ENCODE results near the gene TGM2.

The TGM2 gene

DNA sequence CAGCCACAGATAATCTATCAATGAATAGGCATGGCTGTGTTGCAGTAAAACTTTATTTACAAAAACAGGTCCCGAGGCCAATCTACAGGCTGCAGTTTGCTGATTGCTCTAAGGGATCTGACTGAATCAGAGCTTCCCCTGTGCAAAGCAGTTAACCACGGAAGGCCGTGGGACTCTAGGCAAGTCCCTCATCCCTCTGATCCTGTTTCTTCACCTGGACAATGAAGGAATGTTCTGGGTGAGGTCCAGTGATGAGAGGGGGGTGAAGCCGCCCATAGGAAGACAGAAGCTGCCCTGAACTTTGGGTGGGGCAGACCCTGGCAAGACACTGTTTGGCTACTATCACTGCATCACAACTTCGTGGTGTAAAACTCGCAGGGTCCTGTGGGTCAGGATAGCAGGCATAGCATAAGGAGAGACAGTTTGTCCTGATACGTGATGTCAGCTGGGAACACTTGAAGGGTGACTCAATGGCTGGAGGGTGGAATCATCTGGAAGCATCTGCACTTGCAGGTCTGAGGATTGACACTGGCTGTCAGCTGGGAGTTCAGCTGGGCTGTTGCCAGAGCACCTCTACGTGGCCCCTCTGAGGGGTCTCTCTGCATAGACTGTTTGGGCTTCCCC is 33.3 kb upstream of the TGM2 start:
- no peak for FAIRE-seq

DNA sequence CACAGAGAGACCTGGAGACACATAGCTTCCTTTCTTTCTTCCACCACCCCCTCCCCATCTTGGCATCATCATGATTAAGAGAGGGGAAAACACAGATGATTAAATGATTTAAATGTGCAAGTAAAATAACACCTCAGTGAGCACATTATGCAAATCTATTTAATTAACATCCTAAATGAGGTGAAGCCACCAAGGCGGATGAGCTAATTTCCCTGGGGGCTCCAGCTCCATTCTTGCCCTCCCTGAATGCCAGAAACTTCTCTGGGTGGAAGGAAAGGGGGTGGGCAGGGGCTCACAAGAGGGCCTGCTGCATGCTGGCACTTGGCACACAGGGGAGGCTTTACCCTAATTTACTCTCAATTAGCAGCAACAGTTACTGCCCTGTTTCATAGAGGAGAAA is 32.5 kb upstream of the TGM2 start:
- no peak for FAIRE-seq

DNA sequence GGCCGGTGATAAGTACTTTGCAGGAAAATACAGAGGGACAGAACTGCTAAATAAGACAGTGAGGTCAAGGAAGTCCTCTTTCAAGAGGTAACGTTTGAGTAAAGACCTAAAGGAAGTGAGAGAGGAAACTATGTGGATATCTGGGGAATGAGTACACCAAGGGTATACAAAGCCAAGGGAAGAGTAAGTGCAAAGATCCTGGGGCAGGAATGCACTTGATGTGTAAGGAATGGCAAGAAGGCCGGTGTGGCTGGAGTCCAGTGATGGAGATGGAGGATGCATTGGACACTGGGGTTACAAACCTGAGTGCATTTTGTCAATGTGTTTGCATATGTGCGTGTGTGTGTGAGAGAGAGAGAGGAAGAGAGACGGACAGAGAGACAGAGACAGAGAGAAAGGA is 32.1 kb upstream of the TGM2 start:
- FAIRE-seq, result no peak

DNA sequence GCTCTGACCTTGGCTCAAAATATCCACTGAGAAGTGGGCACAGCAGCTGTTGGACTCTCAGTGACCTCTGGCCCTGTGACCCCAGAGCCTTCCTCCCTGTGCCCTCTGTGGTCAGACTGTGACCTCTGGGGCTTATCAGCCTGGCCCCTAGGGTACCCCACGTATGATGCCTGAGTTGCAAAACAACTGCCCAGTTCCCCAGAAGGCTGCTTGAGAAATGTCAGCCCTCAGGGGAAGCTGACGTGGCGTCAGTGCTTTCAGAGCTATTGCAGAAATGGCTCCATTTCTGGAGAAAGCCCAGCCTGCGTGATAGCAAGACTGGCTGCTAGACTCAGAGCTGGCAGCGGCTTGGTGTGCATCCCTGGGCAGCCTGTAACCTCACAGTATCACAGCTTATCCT is 31.5 kb upstream of the TGM2 start:
- FAIRE-seq, result no peak

DNA sequence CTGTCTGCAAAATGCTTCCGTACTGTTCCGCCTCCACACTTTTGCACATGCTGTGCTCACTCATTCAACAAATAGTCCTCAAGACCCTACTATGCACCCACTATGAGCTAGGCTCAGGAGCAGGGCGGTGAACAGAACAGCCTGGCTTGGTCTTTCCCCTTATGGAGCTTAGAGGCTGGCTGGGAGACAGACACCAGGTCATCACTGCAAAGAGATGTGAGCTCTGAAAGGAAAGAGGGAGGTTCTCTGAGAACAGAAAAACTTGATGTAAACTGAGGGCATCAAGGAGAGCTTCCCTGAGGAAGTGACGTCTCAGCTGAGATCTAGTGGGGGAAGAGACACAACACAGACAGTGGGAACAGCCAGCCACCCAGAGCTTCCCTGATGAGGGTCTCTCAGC is 31.0 kb upstream of the TGM2 start:
- FAIRE-seq, result no peak

DNA sequence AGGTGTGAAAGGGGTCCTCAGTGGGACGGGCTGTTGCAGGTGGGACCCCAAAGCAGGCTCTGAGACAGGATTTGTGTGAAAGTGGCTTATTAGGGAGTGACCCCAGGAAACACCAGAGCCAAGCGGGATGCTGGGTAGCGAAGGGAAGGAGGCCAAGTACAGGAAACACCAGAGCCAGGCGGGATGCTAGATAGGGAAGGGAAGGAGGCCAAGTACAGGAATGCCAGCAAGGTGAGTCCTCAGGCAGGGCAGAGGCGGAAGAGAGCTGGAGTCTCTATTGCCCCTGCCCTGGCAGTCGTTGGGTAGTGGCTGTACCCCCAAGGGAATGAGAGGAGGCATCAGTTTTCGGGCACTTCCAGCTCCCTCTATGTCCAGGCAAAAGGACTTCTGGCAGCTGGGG is 30.5 kb upstream of the TGM2 start:
- no peak for FAIRE-seq

DNA sequence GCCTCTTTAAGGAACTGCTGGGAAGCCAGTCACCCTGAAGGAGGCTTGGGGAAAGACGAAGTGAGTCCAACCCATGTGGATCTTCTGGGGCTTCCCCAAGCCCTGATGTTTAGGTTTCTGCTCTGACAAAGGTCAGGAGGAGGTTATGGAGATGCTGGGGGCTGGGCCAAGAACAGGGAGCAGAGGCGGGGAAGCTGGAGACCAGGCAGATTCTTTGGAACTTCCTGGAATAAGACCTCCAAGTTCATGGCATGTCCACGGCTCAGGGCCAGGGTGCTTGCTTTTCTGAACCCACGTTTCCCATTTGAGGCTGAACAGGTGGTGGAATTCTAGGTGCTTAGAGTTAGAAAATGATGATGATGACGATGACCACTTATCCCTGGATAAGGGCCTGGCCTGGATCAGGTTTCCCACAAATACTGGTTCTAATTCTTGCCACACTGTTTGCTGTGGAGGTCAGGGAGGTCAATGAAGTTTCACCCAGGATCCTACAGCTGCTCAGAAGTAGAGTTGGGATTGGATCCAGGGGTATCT is 30.0 kb upstream of the TGM2 start:
- FAIRE-seq, result no peak

DNA sequence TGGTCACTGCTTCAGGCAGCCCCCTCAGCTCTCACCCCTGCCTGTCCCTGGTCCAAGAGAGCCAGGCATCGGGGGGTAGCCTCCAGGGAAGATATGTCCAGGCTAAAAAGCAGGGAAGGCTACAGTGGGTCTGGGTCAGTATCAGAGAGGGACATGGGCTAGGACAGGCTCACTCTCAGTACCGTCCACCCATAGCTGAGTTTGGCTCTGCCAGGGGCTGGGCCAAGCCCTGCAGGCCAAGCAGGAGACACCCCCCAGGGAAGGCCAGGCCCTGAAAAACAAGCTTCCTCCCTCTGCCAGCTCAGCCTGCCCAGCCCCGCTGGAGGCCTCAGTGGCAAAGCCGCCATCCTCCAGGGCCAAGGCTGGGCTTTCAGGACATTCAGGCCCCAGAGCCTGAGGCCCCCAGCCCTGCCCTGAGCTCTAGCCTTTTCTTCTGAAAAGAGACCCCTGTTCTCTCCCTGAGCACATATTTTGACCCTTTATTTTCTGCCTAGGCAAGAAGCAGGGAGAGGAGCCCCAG is 28.6 kb upstream of the TGM2 start:
- FAIRE-seq, result no peak

DNA sequence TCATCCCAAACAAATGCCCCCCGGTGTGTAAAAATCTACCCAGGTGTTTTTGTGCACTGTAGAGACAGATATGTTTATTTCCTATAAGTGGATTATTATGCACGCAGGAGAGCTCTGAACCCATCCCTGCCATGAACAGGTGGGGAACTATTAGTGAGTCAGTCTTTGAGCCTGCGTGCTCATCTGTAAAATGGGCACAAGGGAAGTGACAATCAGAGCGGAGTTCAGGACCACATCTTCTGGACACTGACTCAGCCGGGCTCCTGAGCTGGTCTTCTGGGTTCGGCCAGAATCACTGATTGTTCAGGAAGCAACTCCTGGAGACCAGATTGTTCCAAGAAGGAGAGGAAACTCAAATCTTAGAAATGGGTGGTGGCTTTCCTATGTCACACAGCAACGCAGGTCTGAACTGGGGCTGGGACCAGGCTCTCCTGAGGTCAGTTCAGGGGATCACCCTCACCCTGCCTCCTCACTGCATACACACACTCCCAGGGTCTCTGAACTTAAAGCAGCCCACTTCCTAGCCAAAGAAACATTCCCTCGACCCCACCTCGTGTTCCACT is 27.3 kb upstream of the TGM2 start:
- no peak for FAIRE-seq

DNA sequence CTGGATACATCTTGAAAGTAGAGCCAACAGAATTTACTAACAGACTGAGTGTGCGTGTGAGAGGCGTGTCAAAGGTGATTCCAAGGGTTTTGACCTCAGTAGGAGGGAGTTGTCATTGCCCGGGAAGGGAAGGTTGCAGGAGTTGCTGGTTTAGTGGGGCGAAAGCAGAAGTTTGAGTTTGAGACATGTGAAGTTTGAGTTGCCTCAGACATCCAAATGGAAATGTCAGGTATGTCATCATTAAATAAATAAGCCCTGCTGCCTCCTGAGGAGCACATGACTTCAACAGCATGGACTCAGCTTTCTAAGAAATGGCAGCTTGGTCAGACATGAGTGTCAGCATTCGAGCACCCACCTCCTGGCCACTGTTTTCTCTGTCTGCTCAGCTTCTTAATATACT is 26.6 kb upstream of the TGM2 start:
- FAIRE-seq, result no peak

DNA sequence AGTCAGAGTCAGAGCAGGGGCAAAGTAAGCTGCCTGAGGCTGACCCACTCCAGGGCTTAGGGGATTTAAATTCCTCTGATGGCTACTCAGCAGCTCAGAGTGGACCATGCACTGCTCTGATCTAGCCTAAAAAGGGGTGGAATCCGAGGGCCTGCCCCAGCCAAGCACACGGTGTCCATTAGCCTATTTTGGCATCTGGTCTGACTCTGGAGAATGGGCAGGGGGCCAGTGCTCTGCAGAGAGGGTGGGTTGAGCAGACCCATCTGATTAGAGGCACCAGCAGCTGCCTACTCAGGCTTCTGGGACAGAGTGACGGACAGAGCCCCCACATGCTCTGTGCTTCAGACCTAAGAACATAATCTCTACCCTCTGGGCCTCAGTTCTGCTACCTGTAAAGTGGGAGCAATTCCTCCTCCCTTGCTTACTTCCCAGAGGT is 25.9 kb upstream of the TGM2 start:
- no peak for FAIRE-seq

DNA sequence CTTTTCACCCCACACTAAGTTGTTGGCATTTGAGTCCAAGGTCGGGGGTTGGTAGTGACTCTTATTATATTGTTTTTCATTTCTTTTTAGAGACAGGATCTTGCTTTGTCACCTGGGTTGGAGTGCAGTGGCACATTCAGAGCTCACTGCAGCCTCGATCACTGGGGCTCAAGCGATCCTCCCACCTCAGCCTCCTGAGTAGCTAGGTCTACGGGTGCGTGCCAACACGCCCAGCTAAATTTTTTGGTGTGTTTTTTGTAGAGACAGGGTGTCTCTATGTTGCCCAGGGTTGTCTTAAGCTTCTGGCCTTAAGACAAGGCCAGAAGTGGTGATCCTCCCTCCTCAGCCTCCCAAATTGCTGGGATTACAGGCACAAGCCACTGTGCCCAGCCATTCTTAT is 25.1 kb upstream of the TGM2 start:
- no peak for FAIRE-seq

DNA sequence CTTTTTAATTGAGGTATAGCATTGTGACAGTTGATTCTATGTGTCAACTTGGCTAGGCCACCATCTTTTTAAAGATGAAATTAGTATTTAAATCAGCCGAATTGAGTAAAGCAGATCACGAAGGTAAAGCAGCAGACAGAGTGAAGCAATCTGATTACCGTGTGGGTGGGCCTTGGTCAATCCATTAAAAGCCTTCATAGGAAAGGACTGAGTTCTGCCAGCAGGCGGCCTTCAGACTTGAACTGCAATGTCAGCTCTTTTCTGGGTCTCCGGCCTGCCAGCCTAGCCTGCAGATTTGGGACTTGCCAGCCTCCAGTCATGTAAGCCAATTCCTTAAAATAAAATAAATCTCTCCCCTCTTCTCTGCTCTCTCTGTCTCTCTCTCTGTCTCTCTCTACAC is 22.4 kb upstream of the TGM2 start:
- no peak for FAIRE-seq

DNA sequence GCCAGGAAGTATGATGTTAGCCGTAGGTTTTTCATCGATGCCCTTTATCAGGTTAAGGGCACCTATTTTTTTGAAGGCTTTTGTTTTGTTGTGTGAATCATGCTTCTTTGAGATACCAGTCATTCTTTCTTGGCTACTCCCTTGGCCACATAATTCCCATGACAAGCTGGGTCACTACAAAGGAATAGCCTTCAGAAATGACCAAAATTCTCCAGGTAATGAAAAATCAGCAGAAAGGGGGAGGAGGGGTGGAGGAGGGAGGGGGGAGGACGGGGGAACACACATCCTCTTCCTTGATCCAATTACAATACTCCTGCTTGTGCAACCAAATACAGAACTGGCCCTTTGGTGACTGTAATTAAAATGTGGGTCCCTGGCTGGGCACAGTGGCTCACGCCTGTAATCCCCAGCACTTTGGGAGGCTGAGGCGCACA is 21.7 kb upstream of the TGM2 start:
- no peak for FAIRE-seq

DNA sequence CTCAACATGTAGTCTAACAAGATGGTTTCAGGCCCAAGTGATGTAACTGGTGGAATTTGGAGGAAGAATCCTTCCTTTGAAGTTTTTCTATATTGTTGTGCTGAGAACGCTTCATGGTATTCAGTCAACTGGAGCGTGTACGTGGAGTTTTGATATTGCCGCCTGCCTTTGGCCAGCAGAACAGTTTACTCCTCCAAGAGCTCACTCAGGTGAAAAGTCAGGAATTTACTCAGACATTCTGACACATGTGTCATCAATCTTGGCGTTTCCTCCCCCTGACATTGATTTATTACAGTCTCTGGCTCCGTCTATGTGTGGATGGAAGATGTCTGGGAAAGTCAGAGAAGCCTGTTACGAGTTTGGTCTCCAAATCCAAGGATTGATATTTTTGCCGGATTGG is 19.0 kb upstream of the TGM2 start:
- FAIRE-seq, result no peak

DNA sequence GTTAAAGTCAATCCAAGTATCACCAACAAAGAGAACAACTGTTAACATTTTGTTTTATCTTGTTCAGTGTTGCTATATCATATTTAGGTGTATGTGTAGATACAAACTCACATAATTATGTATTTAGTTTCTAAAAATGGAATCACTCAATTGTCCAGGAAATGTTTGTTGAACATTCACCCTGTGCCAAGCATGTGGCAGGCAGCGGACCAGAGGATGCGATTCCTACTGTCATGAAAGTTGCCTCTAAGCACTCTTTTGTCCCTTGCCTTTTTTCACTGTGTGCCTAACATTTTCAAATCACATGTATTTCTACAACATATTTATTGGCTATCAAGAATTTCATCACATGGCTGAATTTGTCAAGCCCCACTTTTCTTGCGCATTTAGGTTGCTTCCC is 16.9 kb upstream of the TGM2 start:
- FAIRE-seq, result no peak

DNA sequence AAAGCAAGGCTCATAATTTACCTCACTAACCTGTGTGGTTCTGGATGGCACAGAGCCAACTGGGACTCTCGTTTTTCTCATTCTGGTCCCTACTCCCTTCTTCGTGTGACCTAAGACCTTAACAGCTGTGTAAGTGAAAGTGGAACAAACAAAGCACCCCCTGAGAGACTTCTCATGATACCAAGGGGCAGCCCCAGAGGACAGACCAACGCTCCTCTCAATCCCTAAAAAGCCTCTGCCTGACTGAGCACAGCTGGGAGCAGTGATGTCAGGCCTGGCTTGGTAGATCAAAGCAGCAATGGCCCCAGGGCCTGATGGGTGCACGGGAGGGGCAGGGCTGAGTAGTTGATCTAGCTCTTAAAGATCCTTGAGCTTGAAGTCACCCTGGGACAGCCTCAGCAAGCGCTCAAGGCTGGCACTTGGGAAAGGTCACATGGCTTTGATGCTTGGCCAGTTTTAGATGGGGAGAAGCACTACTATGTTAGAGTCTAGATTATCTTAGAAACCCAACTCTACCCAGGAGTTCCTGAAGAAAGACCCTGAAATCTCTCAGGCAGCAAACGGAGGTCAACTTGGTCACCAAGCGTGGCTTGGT is 16.2 kb upstream of the TGM2 start:
- FAIRE-seq, result no peak

DNA sequence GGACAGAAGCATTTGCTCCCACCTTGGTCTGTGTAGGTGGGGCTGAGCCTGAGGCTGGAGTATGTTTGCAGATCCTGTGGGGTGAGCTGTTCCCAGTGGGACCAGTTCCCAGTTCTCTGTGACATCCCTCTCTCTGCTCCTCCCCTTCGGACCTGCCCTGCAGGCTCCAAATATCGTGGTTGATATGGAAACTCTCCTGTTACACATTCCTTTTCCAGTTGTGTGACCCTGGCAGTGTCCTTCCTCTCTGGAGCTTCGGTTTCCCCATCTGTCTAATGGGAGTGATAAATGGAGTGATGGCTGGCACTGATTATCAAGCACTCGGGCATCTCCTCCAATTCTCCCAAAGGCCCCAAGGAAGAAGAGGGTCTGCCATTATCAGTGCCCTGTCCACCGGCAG is 15.7 kb upstream of the TGM2 start:
- FAIRE-seq, result no peak

DNA sequence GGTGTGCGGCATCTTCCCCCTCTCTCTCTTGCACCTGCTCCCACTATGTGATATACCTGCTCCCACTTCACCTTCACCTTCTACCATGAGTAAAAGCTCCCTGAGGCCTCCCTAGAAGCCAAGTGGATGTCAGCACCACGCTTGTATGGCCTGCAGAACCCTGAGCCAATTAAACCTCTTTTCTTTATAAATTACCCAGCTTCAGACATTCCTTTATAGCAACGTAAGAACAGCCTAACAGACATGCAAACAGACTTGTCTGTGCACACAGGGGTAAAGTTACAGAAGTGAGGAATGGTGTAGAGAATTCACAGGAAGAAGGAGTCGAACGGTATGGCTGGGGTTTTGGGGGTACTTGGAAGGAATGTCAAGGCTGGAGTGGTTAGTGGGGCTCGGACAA is 14.8 kb upstream of the TGM2 start:
- no peak for FAIRE-seq

DNA sequence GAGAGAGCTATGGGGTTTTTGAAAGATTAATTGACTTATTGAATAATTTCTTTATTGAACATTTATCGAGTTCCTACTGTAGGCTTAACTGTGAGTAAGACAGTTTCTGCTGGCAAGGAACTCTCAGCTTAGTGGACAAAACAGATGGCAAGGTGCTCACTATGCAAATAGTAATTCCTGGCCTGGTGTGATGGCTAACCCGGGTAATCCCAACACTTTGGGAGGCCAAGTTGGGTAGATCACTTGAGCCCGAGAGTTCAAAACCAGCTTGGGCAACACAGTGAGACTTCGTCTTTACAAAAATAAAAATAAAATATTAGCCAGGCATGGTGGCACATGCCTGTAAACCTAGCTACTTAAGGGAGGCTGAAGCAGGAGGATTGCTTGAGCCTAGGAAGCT is 13.5 kb upstream of the TGM2 start:
- no peak for FAIRE-seq

DNA sequence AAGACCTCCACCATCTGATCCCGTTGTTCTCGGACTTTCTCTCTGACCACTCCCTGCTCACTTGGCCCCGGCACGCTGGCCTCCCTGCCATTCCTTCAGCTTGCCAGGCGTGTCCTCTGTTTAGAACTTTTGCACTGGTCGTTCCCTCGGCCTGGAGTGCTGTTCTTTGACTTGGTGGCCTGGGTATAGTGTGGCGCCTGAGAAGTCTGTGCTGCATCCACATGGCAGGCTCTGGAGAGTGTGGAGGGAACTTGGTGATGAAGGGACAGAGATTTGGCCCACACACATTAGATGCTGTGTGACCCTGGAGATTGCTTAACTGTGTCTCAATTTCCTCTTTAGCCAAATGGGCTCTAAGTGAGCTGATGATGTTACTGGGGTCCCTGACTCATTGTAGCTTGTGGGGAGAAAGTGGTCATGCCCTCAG is 13.0 kb upstream of the TGM2 start:
- no peak for FAIRE-seq

DNA sequence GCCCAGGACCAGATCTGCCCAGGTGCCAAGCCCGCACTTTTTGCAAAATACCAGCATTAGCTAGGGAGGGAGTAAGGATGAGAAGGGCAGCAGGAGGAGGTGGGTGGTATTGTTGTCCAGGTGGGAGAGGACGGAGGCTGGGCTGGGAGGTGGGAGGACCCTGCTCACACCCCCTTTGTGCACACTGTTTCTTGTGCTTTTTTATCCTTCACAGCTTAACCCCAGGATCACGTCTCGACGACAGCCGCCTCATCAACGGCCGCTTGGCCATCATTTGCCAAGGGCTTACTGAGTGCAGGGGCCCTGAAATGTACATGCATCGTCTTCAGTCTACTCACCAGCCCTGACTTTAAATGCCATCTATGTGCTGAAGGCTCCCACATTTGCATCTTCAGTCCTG is 12.1 kb upstream of the TGM2 start:
- no peak for FAIRE-seq

DNA sequence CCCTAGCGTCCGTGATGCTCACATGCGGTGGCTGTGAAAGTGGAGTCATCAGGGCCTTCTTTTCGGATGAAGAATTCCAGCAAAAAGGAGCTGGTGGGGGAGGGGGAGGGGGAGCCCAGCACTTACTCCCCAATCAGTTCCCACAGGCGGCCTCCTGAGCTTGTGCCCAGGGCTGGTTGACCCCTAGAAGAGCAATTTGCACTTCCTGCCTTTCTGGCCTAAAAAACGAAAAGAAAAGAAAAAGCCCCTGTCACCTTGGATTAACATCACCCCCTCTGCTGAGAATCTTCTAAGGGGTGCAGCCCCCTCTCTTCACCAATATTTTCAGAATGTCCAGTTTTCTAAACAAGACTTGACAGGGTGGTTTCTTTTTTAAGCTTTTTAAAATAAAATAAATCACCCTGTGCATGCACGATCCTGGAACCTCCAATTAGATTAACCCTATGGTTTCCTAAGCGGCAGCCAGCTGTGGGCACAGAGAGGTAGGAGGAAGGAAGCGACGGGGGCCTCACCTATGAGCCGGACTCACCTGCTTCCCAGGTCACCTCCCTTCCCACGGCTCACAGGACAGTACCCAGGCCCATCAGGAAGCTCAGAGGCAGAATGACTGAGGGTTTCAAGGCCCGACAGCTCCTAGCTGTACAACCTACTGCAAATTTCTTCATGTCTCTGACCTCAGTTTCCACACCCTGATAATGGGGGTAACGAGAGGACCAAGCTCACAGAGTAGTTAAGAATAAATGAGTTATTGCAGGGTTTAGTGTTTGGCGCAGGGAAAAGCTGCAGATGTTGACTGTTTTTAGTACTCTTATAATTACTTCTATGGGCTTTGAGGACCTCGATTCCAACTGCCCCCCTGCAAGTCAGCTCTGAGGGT is 10.5 kb upstream of the TGM2 start:
- FAIRE-seq, result no peak
